DND-41 (cell line): ENCODE data around the gene ZCCHC2.

Experiments used
- ATAC-seq: fragments of 200-7000 bp; cut with Tn5 transposase; 3 replicates; pipeline ENCODE4 v1.9.1; 2021; ENCODE audit warnings: low read depth; ENCODE audit not compliant: insufficient read depth
- DNase-seq: peaks from one replicate; pipeline ENCODE4 v3.0.0-alpha.2; 2020
- H2AFZ ChIP-seq: 2 replicates; pipeline ENCODE4 v1.6.0; 2012; ENCODE audit warnings: low read depth, low read length
- H3K27ac ChIP-seq: 2 replicates; pipeline ENCODE4 v1.5.1; 2012; ENCODE audit warnings: low read length, inconsistent platforms
- H3K27me3 ChIP-seq: fragments of 200-600 bp; sonication (generic); 2 replicates; pipeline ENCODE4 v1.6.0; 2012; ENCODE audit warnings: low read length, mild to moderate bottlenecking, inconsistent platforms; ENCODE audit not compliant: insufficient read depth, poor library complexity
- H3K36me3 ChIP-seq: 2 replicates; pipeline ENCODE4 v1.5.1; 2012; ENCODE audit warnings: low read length, inconsistent platforms; ENCODE audit not compliant: insufficient read depth
- H3K4me1 ChIP-seq: 2 replicates; pipeline ENCODE4 v1.5.1; 2012; ENCODE audit warnings: mild to moderate bottlenecking, low read length; ENCODE audit not compliant: insufficient read depth
- H3K4me2 ChIP-seq: 2 replicates; pipeline ENCODE4 v1.6.0; 2012; ENCODE audit warnings: mild to moderate bottlenecking, moderate library complexity, low read length, inconsistent platforms; ENCODE audit not compliant: insufficient read depth
- H3K4me3 ChIP-seq, 2 experiments: fragments of 200-600 bp in 1 of 2; shearing (Covaris generic) in 1 of 2; 2 replicates each; pipeline ENCODE4 v1.5.1; 2012 to 2016; ENCODE audit warnings: inconsistent platforms in 2 of 2, low read length in 2 of 2, mild to moderate bottlenecking in 2 of 2, low read depth in 1 of 2, moderate library complexity in 1 of 2
- H3K79me2 ChIP-seq: 2 replicates; pipeline ENCODE4 v1.6.0; 2012; ENCODE audit warnings: low read length, inconsistent platforms; ENCODE audit not compliant: insufficient read depth
- H3K9ac ChIP-seq: 2 replicates; pipeline ENCODE4 v1.6.0; 2012; ENCODE audit warnings: low read depth, mild to moderate bottlenecking, inconsistent platforms, low read length, moderate library complexity
- H3K9me3 ChIP-seq: 2 replicates; pipeline ENCODE4 v1.5.1; 2012; ENCODE audit warnings: low read length, moderate library complexity, mild to moderate bottlenecking, inconsistent platforms; ENCODE audit not compliant: insufficient read depth, severe bottlenecking
- H4K20me1 ChIP-seq: 2 replicates; pipeline ENCODE4 v1.6.0; 2012; ENCODE audit warnings: low read length; ENCODE audit not compliant: insufficient read depth
- EZH2 ChIP-seq: IDR thresholded peaks from 3 replicates; pipeline ENCODE4 v1.6.1; 2012; ENCODE audit warnings: borderline replicate concordance, low read depth, mild to moderate bottlenecking, moderate library complexity, low read length, inconsistent platforms; ENCODE audit not compliant: severe bottlenecking
- TF ChIP-seq, protein P1 (sequence below): IDR thresholded peaks from 2 replicates; pipeline ENCODE4 v1.5.1; 2012; ENCODE audit warnings: borderline replicate concordance, low read length, moderate library complexity, mild to moderate bottlenecking; ENCODE audit not compliant: poor library complexity, severe bottlenecking; ENCODE audit errors: extremely low read depth

ZCCHC2 gene

DNA sequence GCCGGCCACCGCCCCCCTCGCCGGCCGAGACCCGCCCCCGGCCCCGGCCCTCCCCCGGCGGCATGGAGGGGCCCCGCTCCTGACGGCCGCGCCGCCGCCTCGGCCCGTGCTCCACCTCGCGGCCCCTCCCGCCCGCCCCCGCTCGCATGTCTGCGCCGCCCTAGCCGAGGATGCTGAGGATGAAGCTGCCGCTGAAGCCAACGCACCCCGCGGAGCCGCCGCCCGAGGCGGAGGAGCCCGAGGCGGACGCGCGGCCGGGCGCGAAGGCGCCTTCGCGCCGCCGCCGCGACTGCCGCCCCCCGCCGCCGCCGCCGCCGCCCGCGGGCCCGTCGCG lies 397 bp downstream of the ZCCHC2 start:
- peak overlapping the region; percentile 93; the same call in 1 of the 2 replicates for H3K4me2 ChIP-seq

DNA sequence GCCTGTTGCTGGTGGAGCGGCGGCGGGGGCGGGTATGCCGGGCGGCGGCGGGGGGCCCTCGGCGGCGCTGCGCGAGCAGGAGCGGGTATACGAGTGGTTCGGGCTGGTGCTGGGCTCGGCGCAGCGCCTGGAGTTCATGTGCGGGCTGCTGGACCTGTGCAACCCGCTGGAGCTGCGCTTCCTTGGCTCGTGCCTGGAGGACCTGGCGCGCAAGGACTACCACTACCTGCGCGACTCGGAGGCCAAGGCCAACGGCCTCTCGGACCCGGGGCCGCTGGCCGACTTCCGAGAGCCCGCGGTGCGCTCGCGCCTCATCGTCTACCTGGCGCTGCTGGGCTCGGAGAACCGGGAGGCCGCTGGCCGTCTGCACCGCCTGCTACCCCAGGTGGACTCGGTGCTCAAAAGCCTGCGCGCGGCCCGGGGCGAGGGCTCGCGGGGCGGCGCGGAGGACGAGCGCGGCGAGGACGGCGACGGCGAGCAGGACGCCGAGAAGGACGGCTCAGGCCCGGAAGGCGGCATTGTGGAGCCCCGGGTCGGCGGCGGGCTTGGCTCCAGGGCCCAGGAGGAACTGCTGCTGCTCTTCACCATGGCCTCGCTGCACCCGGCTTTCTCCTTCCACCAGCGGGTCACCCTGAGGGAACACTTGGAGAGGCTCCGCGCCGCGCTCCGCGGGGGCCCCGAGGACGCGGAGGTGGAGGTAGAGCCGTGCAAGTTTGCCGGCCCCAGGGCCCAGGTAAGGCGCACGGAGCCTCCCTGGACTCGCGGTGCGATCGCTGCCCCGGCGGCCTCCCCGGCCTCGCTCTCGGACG lies 1.0 kb downstream of the ZCCHC2 start:
- ATAC-seq (peak; percentile 12), DNase-seq (peak; percentile 60)
- Histone ChIP-seq H3K27ac (peak overlapping the region; percentile 76), H3K27me3 (no peaks in the 10 kb centered on the region), H3K9me3 (no peaks in the 10 kb centered on the region), H3K79me2 (peaks cover 49% of the 10 kb centered on the region), H2AFZ (peak overlapping the region; percentile 67), H3K9ac (peak overlapping the region; percentile 75), H3K36me3 (no peaks in the 10 kb centered on the region; the same call in 1 of the 2 replicates), H3K4me3 (peak overlapping the region; percentile 47 to 86), H4K20me1 (no peaks in the 10 kb centered on the region), H3K4me2 (peak overlapping the region; percentile 81), H3K4me1 (peaks cover 54% of the 10 kb centered on the region)
- no peak for TF ChIP-seq EZH2
- TF ChIP-seq, protein P1, sequence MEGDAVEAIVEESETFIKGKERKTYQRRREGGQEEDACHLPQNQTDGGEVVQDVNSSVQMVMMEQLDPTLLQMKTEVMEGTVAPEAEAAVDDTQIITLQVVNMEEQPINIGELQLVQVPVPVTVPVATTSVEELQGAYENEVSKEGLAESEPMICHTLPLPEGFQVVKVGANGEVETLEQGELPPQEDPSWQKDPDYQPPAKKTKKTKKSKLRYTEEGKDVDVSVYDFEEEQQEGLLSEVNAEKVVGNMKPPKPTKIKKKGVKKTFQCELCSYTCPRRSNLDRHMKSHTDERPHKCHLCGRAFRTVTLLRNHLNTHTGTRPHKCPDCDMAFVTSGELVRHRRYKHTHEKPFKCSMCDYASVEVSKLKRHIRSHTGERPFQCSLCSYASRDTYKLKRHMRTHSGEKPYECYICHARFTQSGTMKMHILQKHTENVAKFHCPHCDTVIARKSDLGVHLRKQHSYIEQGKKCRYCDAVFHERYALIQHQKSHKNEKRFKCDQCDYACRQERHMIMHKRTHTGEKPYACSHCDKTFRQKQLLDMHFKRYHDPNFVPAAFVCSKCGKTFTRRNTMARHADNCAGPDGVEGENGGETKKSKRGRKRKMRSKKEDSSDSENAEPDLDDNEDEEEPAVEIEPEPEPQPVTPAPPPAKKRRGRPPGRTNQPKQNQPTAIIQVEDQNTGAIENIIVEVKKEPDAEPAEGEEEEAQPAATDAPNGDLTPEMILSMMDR: no peak

More for the DNA sequence above, 397 bp downstream of the ZCCHC2 start:
- Histone ChIP-seq H4K20me1 (no peaks in the 10 kb centered on the region), H3K4me1 (peaks cover 54% of the 10 kb centered on the region), H3K4me3 (peak overlapping the region in 1 of 2 experiments; percentile 86; a peak in 2 of 4 replicates), H2AFZ (no peak overlapping the region), H3K36me3 (no peaks in the 10 kb centered on the region; the same call in 1 of the 2 replicates), H3K9ac (peak overlapping the region; percentile 75), H3K9me3 (no peaks in the 10 kb centered on the region), H3K79me2 (peaks cover 44% of the 10 kb centered on the region), H3K27me3 (no peaks in the 10 kb centered on the region), H3K27ac (no peak overlapping the region)
- no peak for DNase-seq
- ATAC-seq: no peak
- TF ChIP-seq, protein P1: no peak
- TF ChIP-seq EZH2: no peak

DNA sequence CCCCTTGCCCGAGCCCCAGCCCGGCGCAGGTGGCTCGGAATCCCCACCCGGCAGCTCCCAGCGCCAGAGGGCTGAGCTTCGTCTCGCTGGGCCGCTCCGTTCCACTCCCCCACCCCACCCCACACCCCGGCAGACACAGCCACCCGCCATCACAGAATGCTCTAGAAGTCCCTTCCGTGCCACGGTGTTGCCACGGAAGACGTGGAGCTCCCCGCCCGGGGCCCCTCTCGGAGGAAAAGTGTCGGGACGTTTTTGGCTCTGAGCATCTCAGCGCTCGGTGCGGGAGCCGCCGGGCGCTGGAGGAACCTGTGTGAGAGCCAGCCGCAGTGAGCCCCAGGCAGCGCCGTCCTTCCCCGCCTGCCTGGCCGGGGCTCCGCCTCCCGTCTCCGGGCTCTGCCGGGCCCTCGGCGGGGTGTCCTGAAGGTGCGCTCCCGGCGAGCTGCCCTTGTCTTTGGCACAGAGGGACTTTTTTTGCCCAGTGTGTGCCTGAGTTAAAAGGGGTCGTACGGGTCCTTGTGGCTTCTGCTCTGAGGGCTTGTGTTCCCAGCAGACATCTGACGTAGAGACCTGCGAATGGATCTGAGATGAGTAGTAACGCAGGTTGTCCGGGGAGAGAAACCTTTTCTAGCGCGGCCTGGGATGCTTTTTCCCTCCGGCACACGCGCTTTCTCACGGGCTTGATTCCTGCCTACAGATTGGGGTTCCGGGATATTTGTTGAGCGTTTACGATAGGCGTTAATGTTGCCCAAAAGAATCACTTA lies 1.8 kb downstream of the ZCCHC2 start:
- ATAC-seq (peak; percentile 25), DNase-seq (peak; percentile 59)
- no peaks in the 10 kb centered on the region for H3K9me3 ChIP-seq
- peak overlapping the region; percentile 75 for H3K9ac ChIP-seq
- TF ChIP-seq, protein P1: no peak
- TF ChIP-seq EZH2: no peak
- H3K4me2 ChIP-seq: peak overlapping the region; percentile 81
- H4K20me1 ChIP-seq: no peaks in the 10 kb centered on the region
- H3K27ac ChIP-seq: peak overlapping the region; percentile 76
- H3K27me3 ChIP-seq: no peaks in the 10 kb centered on the region
- peaks cover 54% of the 10 kb centered on the region for H3K79me2 ChIP-seq
- H2AFZ ChIP-seq: peak overlapping the region; percentile 67
- peak overlapping the region; percentile 47 to 86 for H3K4me3 ChIP-seq
- H3K36me3 ChIP-seq: no peaks in the 10 kb centered on the region; the same call in 1 of the 2 replicates
- peaks cover 54% of the 10 kb centered on the region for H3K4me1 ChIP-seq
